AG09309 (cell line): ENCODE data around the gene P2RY11.

Experiments used
- DNase-seq: peaks from one replicate; pipeline ENCODE4 v3.0.0-alpha.2; 2010; ENCODE audit warnings: low read depth
- H3K4me3 ChIP-seq: 2 replicates; pipeline ENCODE4 v1.5.1; 2011; ENCODE audit warnings: mild to moderate bottlenecking, low read depth, low read length, moderate library complexity; ENCODE audit not compliant: control insufficient read depth
- TF ChIP-seq, protein P1 (sequence below): IDR thresholded peaks from 2 replicates; pipeline ENCODE4 v1.5.1; 2011; ENCODE audit warnings: mild to moderate bottlenecking, low read depth, low read length, inconsistent platforms; ENCODE audit not compliant: insufficient read depth, control insufficient read depth; ENCODE audit errors: missing control alignments

The P2RY11 gene

GRCh38 chr19:10102787-10103236 lies 8.7 kb upstream of the P2RY11 start:
- no peak overlapping the region for H3K4me3 ChIP-seq
- TF ChIP-seq, protein P1, sequence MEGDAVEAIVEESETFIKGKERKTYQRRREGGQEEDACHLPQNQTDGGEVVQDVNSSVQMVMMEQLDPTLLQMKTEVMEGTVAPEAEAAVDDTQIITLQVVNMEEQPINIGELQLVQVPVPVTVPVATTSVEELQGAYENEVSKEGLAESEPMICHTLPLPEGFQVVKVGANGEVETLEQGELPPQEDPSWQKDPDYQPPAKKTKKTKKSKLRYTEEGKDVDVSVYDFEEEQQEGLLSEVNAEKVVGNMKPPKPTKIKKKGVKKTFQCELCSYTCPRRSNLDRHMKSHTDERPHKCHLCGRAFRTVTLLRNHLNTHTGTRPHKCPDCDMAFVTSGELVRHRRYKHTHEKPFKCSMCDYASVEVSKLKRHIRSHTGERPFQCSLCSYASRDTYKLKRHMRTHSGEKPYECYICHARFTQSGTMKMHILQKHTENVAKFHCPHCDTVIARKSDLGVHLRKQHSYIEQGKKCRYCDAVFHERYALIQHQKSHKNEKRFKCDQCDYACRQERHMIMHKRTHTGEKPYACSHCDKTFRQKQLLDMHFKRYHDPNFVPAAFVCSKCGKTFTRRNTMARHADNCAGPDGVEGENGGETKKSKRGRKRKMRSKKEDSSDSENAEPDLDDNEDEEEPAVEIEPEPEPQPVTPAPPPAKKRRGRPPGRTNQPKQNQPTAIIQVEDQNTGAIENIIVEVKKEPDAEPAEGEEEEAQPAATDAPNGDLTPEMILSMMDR: no peak
- DNase-seq: no peak

DNA sequence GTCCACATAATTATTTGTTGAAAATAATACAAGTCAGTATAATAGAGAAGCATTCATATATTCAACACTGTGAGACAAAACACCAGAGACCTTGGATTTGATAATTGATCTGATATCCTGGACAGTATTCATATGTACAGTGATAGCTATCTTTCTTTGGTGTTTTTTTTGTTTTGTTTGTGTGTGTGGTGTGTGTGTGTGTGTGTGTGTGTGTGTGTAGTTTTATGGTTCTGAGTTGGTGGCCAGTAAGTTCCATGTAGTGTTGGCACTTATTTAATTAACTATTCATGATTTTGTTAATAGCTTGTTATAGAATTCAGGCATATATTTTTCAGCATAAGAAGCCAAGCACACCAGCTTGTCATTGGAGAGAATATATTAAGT lies 7.4 kb upstream of the P2RY11 start:
- H3K4me3 ChIP-seq: no peak overlapping the region
- DNase-seq: no peak
- TF ChIP-seq, protein P1: no peak

GRCh38 chr19:10104665-10105508 lies 6.6 kb upstream of the P2RY11 start:
- TF ChIP-seq, protein P1: no peak
- DNase-seq: no peak
- no peak overlapping the region for H3K4me3 ChIP-seq

- TF ChIP-seq, protein P1: no peak
- H3K4me3 ChIP-seq: peak overlapping the region; percentile 1
Measured at GRCh38 chr19:10105509-10106099, 5.9 kb upstream of the P2RY11 start.

GRCh38 chr19:10106100-10106936 lies 5.2 kb upstream of the P2RY11 start, which contains the start of gene PPAN:
Gene PPAN (plus strand): TSS chr19:10106362. CDS start chr19:10106395, 33 bp downstream.
- TF ChIP-seq, protein P1: no peak
- peak; percentile 89 for DNase-seq
- H3K4me3 ChIP-seq: peak within 1 kb of the TSS; percentile 58

More at GRCh38 chr19:10105509-10106099, 5.9 kb upstream of the P2RY11 start:
- no peak for DNase-seq

GRCh38 chr19:10107254-10107653 lies 4.2 kb upstream of the P2RY11 start:
- H3K4me3 ChIP-seq: peak overlapping the region; percentile 58
- TF ChIP-seq, protein P1: no peak
- no peak for DNase-seq
